DMS79 (cell line): ENCODE results near the gene IGSF21.
"Not testable (repeated sequence)": the region's sequence is repeated elsewhere in the genome, so short reads cannot be mapped to it uniquely, and the experiment has no call there.

ENCODE experiments used
- DNase-seq: peaks from one replicate; lab custom pipeline; 2025; lab: John Stamatoyannopoulos, UW

Gene IGSF21

DNA sequence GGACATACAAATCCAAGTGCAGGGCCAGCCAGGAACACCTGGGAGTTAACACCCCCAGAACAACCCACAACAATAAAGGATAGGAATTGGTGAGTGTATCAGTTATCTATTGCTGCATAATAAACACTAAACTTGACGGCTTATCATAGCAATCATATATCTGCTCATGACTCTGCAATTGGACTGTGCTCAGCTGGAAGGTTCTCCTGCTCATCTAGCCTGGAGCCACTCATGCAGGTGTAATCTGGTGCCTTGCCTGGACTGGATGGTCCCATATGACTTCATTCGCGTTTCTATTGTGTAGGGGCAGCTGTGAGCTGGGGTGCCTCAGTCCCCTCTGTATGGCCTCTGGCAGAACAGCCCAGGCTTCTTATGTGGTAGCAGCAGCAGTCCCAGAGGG is 296.9 kb downstream of the IGSF21 start:
- no peak for DNase-seq

- no peak for DNase-seq
Measured at GRCh38 chr1:18407166-18408045, 299.8 kb downstream of the IGSF21 start.

- DNase-seq, result peak; percentile 72
Measured at GRCh38 chr1:18408656-18409370, 301.2 kb downstream of the IGSF21 start.

DNA sequence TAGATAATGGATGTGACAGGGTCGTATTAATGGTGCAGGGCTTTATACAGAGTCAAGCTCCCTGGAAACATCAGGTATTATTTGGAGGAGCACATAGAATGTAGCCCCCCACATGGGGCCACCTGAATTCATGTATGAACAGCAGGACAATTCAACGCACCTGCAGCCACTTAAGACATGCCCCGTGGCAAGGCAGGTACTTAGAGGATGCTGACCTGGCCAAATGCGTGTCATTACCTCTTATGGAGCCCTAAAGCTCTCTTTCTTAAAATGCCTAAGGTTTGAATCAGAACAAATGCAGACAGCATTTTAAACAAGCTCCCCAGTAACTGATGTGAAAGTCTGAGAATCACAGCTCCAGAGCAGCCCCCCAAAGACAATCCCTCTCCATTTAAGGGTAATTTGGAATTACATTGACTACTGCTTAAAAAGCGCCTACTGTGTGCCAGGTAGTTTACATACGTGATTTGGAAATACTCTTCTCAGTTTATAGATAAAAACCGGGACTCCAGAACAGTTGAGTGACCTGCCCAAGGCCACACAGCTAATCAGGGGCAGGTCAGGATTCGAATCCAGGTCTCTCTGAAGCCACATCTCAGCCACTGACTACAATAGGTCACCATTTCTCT is 302.1 kb downstream of the IGSF21 start:
- DNase-seq, result peak; percentile 94

DNA sequence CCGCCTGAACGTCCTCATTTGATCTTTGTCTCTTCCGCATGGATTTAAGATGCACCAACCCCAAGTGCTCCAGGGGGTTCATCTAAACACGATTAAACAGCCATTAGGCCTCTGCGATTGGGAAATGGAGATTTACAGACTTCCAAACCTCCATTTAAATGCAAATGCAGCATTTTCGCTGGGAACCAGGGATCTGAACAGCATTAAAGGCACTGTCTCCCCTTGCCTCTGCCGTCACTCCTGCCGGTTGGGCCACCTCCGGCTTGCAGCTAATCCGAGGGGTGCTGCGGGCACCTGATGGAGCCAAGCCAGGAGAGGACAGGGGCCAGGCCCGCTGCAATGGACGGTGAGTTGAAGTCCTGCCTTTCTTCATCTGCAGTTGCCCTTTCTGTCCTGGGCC is 302.8 kb downstream of the IGSF21 start:
- DNase-seq, result no peak

DNA sequence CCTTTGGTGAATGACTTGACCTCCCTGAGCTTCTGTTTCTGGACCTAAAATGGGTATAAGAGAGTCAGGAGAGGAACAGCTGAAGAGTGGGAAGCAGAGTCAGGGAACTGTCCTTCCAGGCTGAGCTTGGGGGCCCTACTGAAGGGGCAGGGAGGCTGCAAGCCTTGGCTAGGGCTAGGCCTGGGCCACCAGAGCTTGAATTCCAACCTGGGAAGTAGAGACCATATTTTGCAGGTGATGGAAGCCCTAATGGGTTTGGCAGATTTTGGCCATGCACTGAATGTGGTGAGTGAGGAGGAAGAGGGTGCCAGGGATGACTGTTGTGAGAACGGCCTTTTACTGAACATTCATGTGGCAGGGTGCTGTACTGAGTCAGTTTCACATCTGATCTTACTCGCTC is 303.7 kb downstream of the IGSF21 start:
- DNase-seq, result no peak

- DNase-seq, result no peak
Measured at GRCh38 chr1:18411820-18412641, 304.4 kb downstream of the IGSF21 start.

GRCh38 chr1:18412882-18413353 is 305.3 kb downstream of the IGSF21 start:
- no peak for DNase-seq

GRCh38 chr1:18413541-18414305 is 306.1 kb downstream of the IGSF21 start:
- DNase-seq, result no peak

- DNase-seq, result no peak
Measured at GRCh38 chr1:18414321-18414720, 306.7 kb downstream of the IGSF21 start.

DNA sequence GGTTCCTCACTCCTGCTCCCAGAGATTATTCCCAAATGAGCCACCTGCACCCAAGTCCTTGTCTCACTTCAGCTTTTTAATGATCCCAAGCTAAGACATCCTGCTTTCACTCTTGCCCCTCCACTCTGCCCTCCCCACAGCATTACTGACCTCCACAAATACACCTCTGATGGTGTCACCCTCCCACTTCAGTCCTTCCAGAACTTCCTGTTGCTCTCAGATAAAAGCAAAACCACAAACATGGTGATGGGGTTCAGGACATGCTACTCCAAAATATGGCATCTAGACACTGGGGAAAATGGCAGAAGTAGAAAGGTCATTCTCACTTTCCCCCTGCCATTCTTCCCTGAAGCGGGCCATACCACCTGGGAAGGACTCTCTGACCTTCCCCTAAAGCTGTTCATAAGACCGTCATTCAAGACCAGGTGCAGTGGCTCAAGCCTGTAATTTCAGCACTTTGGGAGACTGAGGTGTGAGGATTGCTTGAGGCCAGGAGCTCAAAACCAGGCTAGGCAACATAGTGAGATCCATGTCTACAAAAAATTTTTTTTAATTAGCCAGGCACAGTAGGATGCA is 307.4 kb downstream of the IGSF21 start:
- no peak for DNase-seq

GRCh38 chr1:18415448-18416027 is 307.9 kb downstream of the IGSF21 start:
- DNase-seq, result no peak

DNA sequence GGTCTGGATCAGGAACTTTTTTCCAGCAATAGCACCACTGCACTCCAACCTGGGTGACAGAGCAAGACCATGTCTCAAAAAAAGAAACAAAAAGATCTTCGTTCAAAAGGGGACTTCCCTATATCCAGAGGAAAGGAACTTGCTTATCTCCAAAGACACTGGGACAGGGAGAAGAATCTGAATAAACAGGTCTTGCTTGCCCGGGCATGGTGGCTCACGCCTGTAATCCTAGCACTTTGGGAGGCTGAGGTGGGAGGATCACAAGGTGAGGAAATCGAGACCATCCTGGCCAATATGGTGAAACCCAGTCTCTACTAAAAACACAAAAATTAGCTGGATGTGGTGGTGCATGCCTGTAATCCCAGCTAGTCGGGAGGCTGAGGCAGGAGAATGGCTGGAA is 308.5 kb downstream of the IGSF21 start:
- not testable (repeated sequence) for DNase-seq

- no peak for DNase-seq
Measured at GRCh38 chr1:18417316-18418269, 310.0 kb downstream of the IGSF21 start.

DNA sequence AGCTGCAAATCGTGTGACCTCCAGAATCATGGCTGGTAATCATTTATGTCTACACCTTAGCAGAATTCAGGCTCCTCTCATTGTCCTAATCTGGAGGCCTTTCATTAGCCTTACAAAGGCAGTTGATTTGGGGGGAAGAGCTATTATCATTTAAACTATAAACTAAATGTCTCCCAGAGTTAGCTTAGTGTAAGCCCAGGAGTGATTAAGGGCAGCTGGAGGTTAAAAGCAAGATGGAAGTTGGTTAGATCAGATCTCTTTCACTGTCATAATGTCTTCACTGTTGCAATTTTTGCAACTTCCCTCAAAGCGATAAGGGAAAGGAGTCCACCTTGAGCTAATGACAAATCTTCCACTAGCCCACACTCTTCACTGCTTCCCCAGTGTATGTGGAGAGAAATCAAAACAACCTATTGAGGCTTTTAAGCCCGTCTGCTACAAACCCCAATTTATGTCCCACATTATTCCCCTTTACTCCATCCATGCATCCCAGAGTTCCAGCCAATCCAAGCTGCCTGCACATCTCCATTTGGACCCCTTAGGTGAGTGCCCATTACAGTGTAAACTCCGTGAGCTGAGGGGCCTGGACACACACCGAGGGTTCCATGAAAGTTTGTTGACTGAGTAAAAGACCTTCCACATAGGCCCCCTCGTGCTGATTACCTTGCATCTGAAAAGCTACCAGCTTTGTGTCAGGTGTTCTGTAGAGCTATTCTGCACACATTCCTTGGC is 311.7 kb downstream of the IGSF21 start:
- no peak for DNase-seq

GRCh38 chr1:18419845-18420184 is 312.2 kb downstream of the IGSF21 start:
- DNase-seq, result no peak

GRCh38 chr1:18422076-18422777 is 314.6 kb downstream of the IGSF21 start:
- no peak for DNase-seq

- DNase-seq, result no peak
Measured at GRCh38 chr1:18422954-18423353, 315.4 kb downstream of the IGSF21 start.
